GM04503 (cell line): ENCODE data around the gene CRLF3.
"Not testable (repeated sequence)": the region's sequence is repeated elsewhere in the genome, so short reads cannot be mapped to it uniquely, and the experiment has no call there.

ENCODE experiments used
- DNase-seq: peaks from one replicate; pipeline ENCODE4 v3.0.0-alpha.2; 2012; ENCODE audit warnings: low read depth

CRLF3 gene

DNA sequence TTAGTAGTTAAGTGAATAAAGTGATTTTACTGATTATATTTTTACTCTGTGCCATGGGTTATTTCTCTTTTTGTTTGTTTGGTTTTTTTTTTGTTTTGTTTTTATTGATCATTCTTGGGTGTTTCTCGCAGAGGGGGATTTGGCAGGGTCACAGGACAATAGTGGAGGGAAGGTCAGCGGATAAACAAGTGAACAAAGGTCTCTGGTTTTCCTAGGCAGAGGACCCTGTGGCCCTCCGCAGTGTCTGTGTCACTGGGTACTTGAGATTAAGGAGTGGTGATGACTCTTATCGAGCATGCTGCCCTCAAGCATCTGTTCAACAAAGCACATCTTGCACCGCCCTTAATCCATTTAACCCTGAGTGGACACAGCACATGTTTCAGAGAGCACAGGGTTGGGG, 88.8 kb downstream of the CRLF3 start:
- not testable (repeated sequence) for DNase-seq

GRCh38 chr17:30735206-30735605, 89.3 kb downstream of the CRLF3 start:
- DNase-seq: not testable (repeated sequence)

- DNase-seq: not testable (repeated sequence)
These were observed 90.3 kb downstream of the CRLF3 start for GRCh38 chr17:30734153-30734552.
